ENCODE data around the gene ZFYVE1.
A peak's percentile ranks its signal among the peaks of the same experiment; 100 is the strongest.
"Not testable (repeated sequence)": the region's sequence is repeated elsewhere in the genome, so short reads cannot be mapped to it uniquely, and the experiment has no call there.

ZFYVE1 gene

GRCh38 chr14:72999316-72999715, 27.6 kb downstream of the ZFYVE1 start:
- no peak for DNase-seq

DNA sequence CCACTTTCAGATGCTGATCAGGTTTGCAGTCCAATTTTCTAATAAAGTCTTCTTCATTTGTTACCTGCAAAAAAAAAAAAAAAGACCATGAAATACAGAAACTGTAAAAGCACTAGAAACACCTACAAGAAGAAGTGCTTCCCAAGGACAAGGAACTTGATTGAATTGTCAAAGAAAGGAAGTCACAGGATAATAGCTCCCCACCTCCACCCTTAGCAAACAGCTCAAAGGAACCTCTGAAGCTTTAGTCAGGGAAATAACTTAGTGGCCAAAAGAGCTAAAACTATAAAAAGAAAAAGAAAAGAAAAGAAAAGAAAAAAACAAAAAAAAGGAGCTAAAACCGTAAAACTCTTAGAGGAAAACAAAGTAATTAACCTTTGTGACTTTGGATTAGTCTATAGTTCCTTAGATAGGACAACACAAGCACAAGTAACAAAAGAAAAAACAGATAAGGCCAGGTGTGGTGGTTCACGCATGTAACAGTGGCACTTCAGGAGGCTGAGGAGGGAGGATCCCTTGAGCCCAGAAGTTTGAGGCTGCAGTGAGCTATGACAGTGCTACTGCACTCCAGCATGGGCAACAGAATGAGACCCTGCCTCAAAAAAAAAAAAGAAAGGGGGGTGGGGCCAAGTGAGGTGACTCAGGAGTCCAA, 28.5 kb downstream of the ZFYVE1 start:
- DNase-seq, result no peak

DNA sequence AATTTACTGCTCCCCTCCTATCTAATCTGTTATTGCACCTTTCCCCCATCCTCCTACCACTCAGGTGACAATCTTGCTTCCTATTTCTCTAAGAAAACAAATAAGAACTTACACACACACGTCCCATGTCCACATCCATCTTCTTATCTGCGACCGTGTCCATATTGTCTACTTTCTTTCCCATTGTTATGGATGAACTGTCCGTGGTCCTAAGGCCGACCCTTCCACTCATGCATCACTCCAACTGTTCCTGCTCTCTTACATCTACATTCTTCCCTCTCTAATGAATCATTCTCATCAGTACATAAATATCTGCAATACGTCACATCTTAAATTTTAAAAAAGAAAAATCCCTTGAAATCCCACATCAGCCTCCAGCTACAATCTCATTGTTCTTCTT, 30.0 kb downstream of the ZFYVE1 start:
- DNase-seq, result no peak

GRCh38 chr14:72990171-72990570, 36.7 kb downstream of the ZFYVE1 start:
- DNase-seq, result no peak

GRCh38 chr14:72986857-72987256, 40.0 kb downstream of the ZFYVE1 start:
- no peak for DNase-seq

GRCh38 chr14:72986214-72986613, 40.7 kb downstream of the ZFYVE1 start:
- no peak for DNase-seq

DNA sequence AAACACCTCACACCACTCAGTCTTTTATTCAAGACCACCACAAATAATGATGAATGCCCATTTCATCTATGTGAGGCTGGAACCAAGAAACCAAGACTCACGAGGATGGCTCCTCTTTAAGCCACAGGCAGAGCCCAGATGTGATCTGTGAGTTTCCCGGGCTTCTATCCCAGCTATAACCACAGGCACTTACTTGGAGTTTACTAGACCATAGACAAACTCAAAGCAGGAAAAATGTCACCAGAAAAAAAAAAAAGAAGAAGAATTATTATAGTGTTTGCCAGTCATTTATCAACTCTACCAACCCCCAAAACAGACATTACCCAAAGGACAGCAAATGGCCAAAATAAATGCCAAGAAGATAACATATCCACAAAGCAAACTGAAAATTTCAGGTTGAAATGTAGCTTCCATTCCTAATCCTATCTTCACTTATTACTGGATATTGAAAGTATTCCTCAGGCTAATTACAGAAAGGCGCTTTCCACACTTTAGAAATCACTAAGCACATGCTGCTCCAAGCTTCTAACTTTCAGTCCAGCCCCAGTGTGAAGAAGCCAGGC, 44.7 kb downstream of the ZFYVE1 start:
- DNase-seq, result no peak

DNA sequence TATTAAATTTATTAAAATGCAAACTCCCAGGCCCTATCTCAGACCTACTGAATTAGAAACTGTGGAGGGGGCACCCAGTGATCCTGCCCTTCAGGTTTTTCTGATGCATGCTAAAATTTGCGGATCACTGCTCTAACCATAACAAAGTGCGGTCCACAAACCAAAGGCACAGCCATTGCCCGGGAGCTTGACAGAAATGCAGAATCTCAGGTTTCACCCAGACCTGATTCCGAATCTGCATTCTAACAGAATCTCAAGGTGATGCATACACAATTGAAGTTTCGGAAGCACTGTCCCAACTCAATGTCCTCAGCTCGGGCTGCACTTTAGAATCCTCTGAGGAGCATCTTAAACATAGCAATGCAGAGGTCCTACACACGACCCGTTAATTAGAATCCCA, 46.0 kb downstream of the ZFYVE1 start:
- DNase-seq, result no peak

GRCh38 chr14:72978856-72979255, 48.0 kb downstream of the ZFYVE1 start:
- DNase-seq, result no peak

- no peak for DNase-seq
Observed at GRCh38 chr14:72975770-72976169, 51.1 kb downstream of the ZFYVE1 start.

DNA sequence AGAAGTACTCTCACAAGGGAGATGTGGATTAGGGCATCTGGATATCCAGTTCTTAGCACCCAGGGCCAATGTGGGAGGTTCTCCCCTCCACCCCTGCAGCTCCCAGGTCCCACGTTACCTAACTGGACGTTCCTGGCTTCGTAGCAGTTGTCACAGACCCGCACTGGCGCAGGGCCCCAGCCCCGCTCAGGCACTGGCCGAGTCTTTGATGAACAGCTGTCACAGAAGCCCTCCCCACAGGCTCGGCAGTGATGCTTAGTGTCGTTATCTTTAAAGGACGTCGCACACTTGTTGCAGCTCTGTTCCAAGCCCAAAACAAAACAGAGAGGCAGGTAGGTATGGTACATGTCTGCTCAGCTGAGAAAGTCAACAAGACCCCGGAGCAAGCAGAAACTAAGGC, 52.2 kb downstream of the ZFYVE1 start:
- DNase-seq, result no peak

DNA sequence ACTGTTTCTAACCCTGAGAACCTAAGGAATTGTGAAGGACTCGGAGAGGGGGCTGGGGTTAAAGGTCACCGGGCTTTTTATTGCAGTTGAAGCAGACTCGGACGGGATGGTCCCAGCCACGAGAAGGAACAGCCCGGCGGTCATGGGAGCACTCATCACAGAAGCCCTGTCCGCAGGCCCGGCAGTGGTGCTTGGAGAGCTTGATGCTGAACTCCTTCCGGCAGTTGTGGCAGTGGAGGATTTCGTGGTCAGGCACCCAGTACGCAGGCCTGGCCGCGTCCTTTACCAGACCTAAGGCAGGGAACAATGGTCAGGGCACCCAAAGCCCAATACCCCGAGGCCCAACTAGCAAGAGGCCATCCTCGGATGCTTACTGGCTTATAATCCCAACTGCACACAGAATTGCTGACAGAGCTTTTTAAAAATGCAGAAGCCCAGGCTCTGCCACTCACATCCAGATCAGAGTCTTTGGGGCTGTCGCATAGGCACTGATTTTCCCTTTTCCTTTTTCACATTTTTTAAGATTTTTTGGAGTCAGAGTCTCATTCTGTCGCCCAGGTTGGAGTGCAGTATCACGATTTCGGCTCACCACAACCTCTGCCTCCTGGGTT, 56.0 kb downstream of the ZFYVE1 start:
- DNase-seq, result no peak

GRCh38 chr14:72970058-72970630, 56.8 kb downstream of the ZFYVE1 start:
- DNase-seq, result no peak

DNA sequence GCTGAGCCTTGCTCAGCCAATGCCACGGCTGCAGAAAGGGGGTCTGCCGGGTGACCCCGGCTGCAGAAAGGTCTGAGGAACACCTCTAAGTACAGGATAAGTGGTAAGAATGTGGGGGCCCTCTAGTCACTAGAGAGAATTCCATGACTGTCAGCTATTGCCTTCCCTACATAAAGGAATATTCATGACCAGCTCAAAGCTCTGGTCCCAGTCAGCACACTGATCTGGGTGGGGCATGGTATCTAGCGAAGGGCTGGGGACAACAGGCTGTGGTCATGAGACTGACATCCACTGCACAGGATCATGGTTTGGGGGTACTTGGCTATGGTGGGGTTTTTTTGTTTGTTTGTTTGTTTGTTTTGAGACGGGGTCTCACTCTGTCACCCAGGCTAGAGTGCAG, 58.6 kb downstream of the ZFYVE1 start:
- DNase-seq, result no peak

DNA sequence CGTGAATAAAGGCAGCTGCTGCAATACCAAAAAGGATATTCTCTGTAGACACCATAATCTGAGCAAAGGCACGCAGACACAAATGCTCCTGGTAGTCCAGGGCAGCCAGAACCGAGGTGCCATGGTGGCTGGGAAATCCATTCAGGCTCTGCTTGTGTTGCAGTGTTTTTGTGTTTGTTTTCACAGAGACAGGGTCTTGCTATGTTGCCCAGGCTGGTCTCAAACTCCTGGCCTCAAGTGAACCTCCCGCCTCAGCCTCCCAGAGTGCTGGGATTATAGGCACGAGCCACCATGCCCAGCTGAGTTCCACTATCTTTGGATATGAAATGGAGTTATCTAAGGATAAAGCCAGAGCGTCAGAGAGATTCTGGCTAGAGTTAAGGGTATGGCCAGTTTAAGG, 60.9 kb downstream of the ZFYVE1 start:
- no peak for DNase-seq

DNA sequence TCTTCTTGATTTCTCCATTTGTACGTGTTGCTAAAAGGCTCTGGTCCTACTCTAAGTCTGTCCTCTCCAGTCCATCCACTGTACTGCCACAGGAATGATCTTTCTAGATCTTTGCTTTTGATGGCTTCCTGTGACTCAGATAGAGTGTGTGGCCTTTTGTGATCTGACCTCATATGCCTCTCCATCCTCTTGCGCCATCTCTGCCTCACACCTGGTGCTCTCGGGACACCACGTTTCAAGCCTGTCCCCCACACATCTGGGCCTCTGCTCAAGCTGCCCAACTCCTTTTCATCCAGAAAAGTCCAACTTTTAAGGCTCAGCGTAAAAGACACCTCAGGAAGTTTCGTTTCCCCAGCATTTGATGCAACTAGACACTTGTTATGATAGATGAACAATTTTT, 61.7 kb downstream of the ZFYVE1 start:
- no peak for DNase-seq

DNA sequence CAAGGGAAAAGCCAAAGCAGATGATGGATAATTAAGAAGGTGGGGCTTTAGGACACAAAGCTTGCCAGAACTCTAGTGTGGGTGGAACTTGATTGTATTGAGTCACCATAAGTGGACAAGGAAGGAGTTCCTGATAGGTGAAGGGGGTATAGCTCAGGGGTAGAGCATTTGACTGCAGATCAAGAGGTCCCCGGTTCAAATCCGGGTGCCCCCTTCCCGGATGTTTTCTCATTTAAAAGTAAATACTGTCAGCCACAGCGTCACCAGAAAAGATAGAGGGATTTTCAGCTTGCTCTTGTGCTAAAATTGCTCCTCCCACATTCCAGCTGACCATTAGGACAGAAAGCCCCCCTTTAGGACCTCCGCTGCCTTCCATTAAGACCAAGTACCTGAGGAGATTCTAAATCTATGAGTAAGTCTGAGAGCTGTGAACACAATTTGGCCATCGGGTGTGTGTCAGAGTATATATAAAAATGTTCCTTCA, 64.0 kb downstream of the ZFYVE1 start:
- DNase-seq, result no peak

GRCh38 chr14:72962336-72962754, 64.6 kb downstream of the ZFYVE1 start:
- peak; percentile 1 for DNase-seq

DNA sequence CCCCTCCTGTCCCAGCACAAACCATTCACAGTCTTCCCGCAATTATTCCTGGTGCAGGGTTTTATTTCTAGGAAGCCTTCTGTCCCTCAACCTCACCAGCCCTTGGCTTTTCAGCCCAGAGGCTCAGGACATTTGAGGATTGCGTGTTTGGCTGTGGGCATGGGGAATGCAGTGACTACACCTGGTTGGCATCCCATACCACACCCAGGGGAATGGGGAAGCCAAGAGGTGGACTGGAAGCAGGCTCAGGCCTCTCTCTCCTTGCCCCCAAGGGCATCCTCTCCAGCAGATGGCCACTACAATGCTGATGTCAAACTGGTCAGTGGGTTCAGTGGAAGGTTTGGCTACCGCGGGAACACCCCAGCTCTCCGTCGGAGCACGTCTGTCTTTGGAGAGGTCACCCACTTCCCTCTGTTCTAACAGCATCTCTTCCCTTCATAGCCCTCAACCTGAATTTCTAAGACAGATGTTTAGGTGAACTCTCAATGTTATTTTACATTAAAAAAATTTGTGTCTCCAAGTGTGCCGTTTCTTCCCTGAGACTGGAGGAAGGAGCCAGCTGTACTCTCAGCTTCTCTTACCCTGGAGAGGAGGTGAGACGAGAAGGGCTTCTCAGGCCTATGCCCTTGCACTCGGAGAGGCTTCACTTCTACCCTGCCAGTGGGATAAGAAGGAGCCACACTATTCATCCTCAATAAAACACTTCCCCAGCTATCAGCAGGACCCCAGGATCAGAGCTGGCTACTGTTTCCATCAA, 65.1 kb downstream of the ZFYVE1 start:
- no peak for DNase-seq

DNA sequence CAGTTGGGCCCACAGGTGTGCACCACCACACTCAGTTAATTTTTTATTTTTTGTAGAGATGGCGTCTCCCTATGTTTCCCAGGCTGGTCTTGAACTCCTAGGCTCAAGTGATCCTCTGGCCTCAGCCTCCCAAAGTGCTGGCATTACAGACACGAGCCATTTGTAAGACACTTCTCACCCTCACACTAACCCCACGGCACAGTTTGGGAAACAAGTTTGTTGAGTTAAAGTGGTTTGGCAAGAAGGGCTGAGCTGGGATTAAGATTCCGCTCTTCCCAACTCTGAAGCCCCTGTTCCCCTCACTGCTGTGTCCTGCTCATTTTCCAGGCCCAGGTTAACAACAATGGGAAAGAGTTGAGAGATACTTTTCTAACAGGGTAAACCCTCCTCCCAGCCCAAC, 65.9 kb downstream of the ZFYVE1 start:
- not testable (repeated sequence) for DNase-seq

GRCh38 chr14:72958548-72958947, 68.4 kb downstream of the ZFYVE1 start:
- DNase-seq, result no peak

GRCh38 chr14:72957213-72957612, 69.7 kb downstream of the ZFYVE1 start:
- DNase-seq, result no peak

DNA sequence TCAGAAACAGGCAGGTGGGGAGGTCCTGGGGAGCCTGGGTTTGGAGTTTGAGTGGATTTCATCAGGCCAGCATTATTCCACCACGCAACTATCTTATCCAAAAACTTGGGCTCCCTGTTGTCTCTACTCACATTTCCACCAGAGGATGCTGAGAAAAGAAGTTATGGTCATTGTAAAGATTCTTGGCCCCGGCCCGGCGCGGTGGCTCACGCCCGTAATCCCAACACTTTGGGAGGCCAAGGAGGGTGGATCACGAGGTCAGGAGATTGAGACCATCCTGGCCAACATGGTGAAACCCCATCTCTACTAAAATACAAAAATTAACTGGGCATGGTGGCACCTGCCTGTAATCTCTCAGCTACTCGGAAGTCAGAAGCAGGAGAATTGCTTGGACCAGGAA, 70.2 kb downstream of the ZFYVE1 start:
- DNase-seq, result not testable (repeated sequence)

Data from NCI-H1092 (cell line).